Measurements from ENCODE around the gene FMNL1. TPM values are rescaled to one million over a fixed set of nuclear protein-coding genes. Genes with fewer than 3 reads are reported as not detected.

FMNL1 gene
- total RNA-seq, 1 donor from 2014 or later: 2.8 TPM

DNA sequence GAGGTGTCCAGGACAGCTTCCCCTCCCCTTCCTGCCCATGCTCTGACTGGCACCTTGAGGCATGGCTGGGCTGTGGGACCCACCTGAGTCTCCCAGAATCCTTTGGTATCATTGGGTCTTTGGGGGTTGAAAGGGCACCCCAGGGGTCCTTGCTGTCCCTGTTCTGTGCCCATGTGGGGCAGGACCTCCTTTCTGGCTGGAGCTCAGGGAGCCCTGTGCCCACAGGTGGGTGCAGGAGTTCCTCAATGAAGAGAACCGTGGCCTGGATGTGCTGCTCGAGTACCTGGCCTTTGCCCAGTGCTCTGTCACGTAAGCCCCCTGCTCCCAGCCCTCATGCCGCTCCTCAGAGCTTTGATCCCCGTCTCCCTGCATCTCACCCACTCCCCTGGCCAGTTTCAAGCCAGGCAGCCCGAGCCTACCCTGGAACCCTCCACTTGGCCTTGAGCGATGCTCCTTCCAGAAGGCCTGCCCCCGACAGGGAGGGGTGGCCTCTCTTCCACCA is 11.8 kb downstream of the FMNL1 start:
- peaks cover 3% of the 10 kb centered on the region for H3K27me3 Mint-ChIP-seq (ENCODE audit: unreplicated experiment)
- H3K9me3 Mint-ChIP-seq (ENCODE audit: unreplicated experiment): no peaks in the 10 kb centered on the region
- TF ChIP-seq, protein P1, sequence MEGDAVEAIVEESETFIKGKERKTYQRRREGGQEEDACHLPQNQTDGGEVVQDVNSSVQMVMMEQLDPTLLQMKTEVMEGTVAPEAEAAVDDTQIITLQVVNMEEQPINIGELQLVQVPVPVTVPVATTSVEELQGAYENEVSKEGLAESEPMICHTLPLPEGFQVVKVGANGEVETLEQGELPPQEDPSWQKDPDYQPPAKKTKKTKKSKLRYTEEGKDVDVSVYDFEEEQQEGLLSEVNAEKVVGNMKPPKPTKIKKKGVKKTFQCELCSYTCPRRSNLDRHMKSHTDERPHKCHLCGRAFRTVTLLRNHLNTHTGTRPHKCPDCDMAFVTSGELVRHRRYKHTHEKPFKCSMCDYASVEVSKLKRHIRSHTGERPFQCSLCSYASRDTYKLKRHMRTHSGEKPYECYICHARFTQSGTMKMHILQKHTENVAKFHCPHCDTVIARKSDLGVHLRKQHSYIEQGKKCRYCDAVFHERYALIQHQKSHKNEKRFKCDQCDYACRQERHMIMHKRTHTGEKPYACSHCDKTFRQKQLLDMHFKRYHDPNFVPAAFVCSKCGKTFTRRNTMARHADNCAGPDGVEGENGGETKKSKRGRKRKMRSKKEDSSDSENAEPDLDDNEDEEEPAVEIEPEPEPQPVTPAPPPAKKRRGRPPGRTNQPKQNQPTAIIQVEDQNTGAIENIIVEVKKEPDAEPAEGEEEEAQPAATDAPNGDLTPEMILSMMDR (IDR thresholded peaks at IDR 0.05): no peak
- no peak for DNase-seq (ENCODE audit: extremely low spot score, unreplicated experiment)
- H3K27ac Mint-ChIP-seq (ENCODE audit: unreplicated experiment): no peak overlapping the region
- H3K4me3 Mint-ChIP-seq (ENCODE audit: unreplicated experiment): no peak overlapping the region
- H3K36me3 Mint-ChIP-seq (ENCODE audit: unreplicated experiment): no peaks in the 10 kb centered on the region
- peaks cover 24% of the 10 kb centered on the region for H3K4me1 Mint-ChIP-seq (ENCODE audit: unreplicated experiment)

DNA sequence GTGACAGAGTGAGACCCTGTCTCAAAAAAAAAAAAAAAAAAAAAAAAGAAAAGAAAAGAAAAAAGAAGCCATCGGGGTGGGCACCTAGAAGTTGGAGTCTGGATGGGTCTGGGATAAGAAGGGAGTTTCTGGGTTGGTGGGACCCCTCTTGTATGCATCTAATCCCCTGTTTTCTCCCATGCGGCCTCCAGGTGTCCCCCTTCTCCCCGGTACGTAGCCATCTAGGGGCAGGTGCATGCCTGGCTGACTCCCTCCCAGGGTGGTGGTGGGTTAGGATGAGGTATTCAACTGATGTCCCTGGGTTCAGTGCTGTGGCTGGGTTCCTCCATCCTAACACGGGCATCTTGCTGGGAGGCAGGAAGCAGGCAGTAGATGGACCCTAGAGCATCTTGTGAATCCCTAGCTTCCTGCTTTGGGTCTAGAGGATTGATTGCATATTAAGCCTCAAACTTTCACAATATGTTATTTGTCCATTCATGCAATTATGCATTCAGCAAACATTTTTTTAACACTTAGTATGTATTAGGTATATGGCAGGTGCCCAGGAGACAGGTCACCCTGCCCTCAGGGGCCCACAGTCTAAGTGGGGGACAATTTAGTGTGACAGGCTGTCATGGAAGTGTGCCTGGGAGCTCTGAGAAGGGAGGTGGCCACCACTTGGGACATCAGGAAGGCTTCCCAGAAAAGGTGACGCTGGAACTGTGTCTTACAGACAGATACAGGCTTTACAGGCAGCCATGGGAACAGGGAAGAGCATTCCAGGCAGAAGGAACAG is 13.1 kb downstream of the FMNL1 start:
- no peak for DNase-seq (ENCODE audit: extremely low spot score, unreplicated experiment)
- Mint-ChIP-seq H3K4me3 (ENCODE audit: unreplicated experiment) (no peak overlapping the region), H3K27ac (ENCODE audit: unreplicated experiment) (no peak overlapping the region), H3K27me3 (ENCODE audit: unreplicated experiment) (peaks cover 3% of the 10 kb centered on the region), H3K36me3 (ENCODE audit: unreplicated experiment) (no peaks in the 10 kb centered on the region), H3K9me3 (ENCODE audit: unreplicated experiment) (no peaks in the 10 kb centered on the region), H3K4me1 (ENCODE audit: unreplicated experiment) (peaks cover 13% of the 10 kb centered on the region)
- TF ChIP-seq, protein P1 (IDR thresholded peaks at IDR 0.05): peak; percentile 37

DNA sequence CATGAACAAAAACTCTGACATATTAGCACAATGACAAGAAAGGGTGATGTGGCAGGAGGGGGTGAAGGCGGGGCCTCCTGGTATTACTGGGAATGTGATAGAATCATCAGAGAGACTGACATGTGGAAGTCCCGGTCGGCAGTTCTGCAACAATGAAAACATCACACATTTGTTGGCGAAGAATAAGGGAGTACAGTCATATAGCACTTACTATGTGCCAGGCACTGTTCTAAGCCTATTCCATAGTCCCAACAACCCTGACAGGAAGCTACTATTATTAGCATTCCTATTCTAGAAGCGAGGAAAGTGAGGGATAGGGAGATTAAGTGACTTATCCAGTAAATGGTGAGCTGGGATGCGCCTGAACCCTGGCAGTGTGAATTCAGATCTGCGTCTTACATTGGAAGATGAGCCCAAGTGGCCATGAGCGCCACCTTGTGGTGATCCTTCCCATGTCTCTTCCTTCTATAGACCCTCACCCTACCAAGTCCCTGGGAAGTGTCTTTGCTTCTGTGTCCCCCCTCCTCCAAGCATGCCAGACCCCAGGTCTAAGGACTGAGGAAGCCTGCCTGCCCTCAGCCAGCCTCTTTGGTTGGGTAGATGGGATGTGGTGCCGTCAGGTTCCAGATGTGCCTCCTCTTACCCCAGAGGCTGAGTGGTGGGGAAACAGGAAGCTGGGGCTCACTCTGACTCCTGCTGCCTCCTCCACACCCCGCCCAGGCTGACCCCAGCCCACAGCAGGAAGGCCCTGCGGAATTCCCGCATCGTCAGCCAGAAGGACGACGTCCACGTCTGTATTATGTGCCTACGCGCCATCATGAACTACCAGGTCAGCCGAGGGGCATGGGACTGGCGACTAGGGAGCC is 14.0 kb downstream of the FMNL1 start:
- no peaks in the 10 kb centered on the region for H3K36me3 Mint-ChIP-seq (ENCODE audit: unreplicated experiment)
- TF ChIP-seq, protein P1 (IDR thresholded peaks at IDR 0.05): peak; percentile 85
- H3K4me1 Mint-ChIP-seq (ENCODE audit: unreplicated experiment): peaks cover 8% of the 10 kb centered on the region
- no peaks in the 10 kb centered on the region for H3K9me3 Mint-ChIP-seq (ENCODE audit: unreplicated experiment)
- peak; percentile 85 for DNase-seq (ENCODE audit: extremely low spot score, unreplicated experiment)
- no peak overlapping the region for H3K27ac Mint-ChIP-seq (ENCODE audit: unreplicated experiment)
- no peak overlapping the region for H3K4me3 Mint-ChIP-seq (ENCODE audit: unreplicated experiment)
- peaks cover 3% of the 10 kb centered on the region for H3K27me3 Mint-ChIP-seq (ENCODE audit: unreplicated experiment)

DNA sequence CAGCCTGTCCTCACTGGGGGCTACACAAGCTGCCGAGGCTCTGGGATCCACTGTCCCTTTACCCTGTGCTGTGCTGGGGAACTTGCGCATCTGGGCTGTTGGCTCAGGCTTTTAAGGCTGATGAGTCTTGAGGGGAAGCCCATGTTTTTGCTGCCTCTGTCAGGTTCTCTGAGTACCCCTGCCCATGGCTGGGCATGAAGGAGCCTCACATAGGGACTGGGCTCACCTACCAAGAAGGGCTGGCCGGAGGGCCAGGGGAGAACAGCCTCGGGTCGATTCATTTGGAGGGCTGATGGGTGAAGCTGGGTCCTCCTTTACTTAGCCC is 14.6 kb downstream of the FMNL1 start:
- H3K27ac Mint-ChIP-seq (ENCODE audit: unreplicated experiment): no peak overlapping the region
- H3K4me3 Mint-ChIP-seq (ENCODE audit: unreplicated experiment): no peak overlapping the region
- H3K36me3 Mint-ChIP-seq (ENCODE audit: unreplicated experiment): no peaks in the 10 kb centered on the region
- peaks cover 7% of the 10 kb centered on the region for H3K4me1 Mint-ChIP-seq (ENCODE audit: unreplicated experiment)
- H3K9me3 Mint-ChIP-seq (ENCODE audit: unreplicated experiment): no peaks in the 10 kb centered on the region
- DNase-seq (ENCODE audit: extremely low spot score, unreplicated experiment): no peak
- TF ChIP-seq, protein P1 (IDR thresholded peaks at IDR 0.05): no peak
- peaks cover 7% of the 10 kb centered on the region for H3K27me3 Mint-ChIP-seq (ENCODE audit: unreplicated experiment)

DNA sequence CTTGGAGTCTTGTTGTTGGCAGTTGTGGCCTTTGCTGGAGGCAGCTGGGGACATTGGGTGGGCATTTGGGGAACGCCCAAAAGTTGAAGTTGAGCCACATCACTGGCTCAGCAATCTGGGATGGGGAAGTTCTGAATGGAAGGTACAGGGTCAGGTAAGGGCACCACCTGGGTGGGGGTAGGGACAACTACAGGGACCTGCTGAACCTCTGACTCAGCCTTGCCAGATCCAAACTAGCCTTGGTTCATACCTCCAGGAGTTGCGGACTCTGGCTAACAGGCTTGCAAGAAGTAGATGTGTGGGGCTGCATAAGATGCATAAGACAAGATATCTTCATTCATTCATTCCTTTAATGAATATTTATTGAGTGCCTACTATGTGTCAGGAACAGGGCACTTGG is 16.0 kb downstream of the FMNL1 start:
- no peak overlapping the region for H3K27ac Mint-ChIP-seq (ENCODE audit: unreplicated experiment)

More for the DNA sequence above, 16.0 kb downstream of the FMNL1 start:
- Mint-ChIP-seq H3K36me3 (ENCODE audit: unreplicated experiment) (no peaks in the 10 kb centered on the region), H3K4me3 (ENCODE audit: unreplicated experiment) (no peak overlapping the region), H3K4me1 (ENCODE audit: unreplicated experiment) (peaks cover 9% of the 10 kb centered on the region), H3K9me3 (ENCODE audit: unreplicated experiment) (no peaks in the 10 kb centered on the region), H3K27me3 (ENCODE audit: unreplicated experiment) (peaks cover 7% of the 10 kb centered on the region)
- no peak for DNase-seq (ENCODE audit: extremely low spot score, unreplicated experiment)
- TF ChIP-seq, protein P1 (IDR thresholded peaks at IDR 0.05): no peak
